ENCODE results near the gene PSTK.

The PSTK gene

GRCh38 chr10:122953902-122954730, 26.1 kb upstream of the PSTK start, which contains the start of gene C10orf88:
Gene C10orf88, minus strand, starts transcription at chr10:122954227. Its CDS starts 49 bp downstream, at chr10:122954178.
- peak; percentile 96 for DNase-seq (ENCODE audit: low spot score)
- no peak for TF ChIP-seq CTCF (IDR thresholded peaks at IDR 0.05; ENCODE audit: extremely low read depth, insufficient read depth, missing control alignments)
- in situ Hi-C loops (cut with MboI; ENCODE audit: low pct_unique_long_range_greater_than_20kb, low sequenced_read_pairs, unreplicated experiment) = no loop called here

- DNase-seq (ENCODE audit: low spot score) = no peak
- in situ Hi-C loops (cut with MboI; ENCODE audit: low pct_unique_long_range_greater_than_20kb, low sequenced_read_pairs, unreplicated experiment) = no loop called here
- no peak for TF ChIP-seq CTCF (IDR thresholded peaks at IDR 0.05; ENCODE audit: extremely low read depth, insufficient read depth, missing control alignments)
These were observed 25.5 kb upstream of the PSTK start for GRCh38 chr10:122954731-122955050.

- no peak for DNase-seq (ENCODE audit: low spot score)
- TF ChIP-seq CTCF (IDR thresholded peaks at IDR 0.05; ENCODE audit: extremely low read depth, insufficient read depth, missing control alignments) = no peak
- in situ Hi-C loops (cut with MboI; ENCODE audit: low pct_unique_long_range_greater_than_20kb, low sequenced_read_pairs, unreplicated experiment) = no loop called here
These were observed 24.3 kb upstream of the PSTK start for GRCh38 chr10:122955892-122956291.

GRCh38 chr10:122957474-122957873, 22.7 kb upstream of the PSTK start:
- DNase-seq (ENCODE audit: low spot score) = no peak
- TF ChIP-seq CTCF (IDR thresholded peaks at IDR 0.05; ENCODE audit: extremely low read depth, insufficient read depth, missing control alignments) = no peak

GRCh38 chr10:122962405-122962804, 17.8 kb upstream of the PSTK start:
- TF ChIP-seq CTCF (IDR thresholded peaks at IDR 0.05; ENCODE audit: extremely low read depth, insufficient read depth, missing control alignments) = no peak
- in situ Hi-C loops (cut with MboI; ENCODE audit: low pct_unique_long_range_greater_than_20kb, low sequenced_read_pairs, unreplicated experiment) = no loop called here
- DNase-seq (ENCODE audit: low spot score) = no peak

More at GRCh38 chr10:122957474-122957873, 22.7 kb upstream of the PSTK start:
- in situ Hi-C loops (cut with MboI; ENCODE audit: low pct_unique_long_range_greater_than_20kb, low sequenced_read_pairs, unreplicated experiment) = no loop called here

- in situ Hi-C loops (cut with MboI; ENCODE audit: low pct_unique_long_range_greater_than_20kb, low sequenced_read_pairs, unreplicated experiment) = no loop called here
- no peak for TF ChIP-seq CTCF (IDR thresholded peaks at IDR 0.05; ENCODE audit: extremely low read depth, insufficient read depth, missing control alignments)
- DNase-seq (ENCODE audit: low spot score) = no peak
These were observed 13.3 kb upstream of the PSTK start for GRCh38 chr10:122966879-122967278.
